Left renal cortex interstitium (tissue), 4 donors: ENCODE data around the gene PGP. TPM values are rescaled to one million over a fixed set of nuclear protein-coding genes. Genes with fewer than 3 reads are reported as not detected.
"Not testable (repeated sequence)": the region's sequence is repeated elsewhere in the genome, so short reads cannot be mapped to it uniquely, and the experiment has no call there.

Source experiments
- DNase-seq, 4 donors: peaks; one replicate each; pipeline ENCODE4 v3.0.0-alpha.2; 2013; ENCODE audit warnings: low read depth in 4 of 4, low spot score in 2 of 4, missing footprints in 1 of 4
- polyA plus RNA-seq, 4 donors: library from polyadenylated mRNA; unstranded; fragments of 120-200 nt; gene quantifications; one replicate each; pipeline ENCODE4 v1.2.1, GENCODE V29; 2013; ENCODE audit not compliant: insufficient read length in 4 of 4

The PGP gene
- 10 to 100 TPM; 13.8 to 19.3 (median 17.4) TPM for polyA plus RNA-seq

DNA sequence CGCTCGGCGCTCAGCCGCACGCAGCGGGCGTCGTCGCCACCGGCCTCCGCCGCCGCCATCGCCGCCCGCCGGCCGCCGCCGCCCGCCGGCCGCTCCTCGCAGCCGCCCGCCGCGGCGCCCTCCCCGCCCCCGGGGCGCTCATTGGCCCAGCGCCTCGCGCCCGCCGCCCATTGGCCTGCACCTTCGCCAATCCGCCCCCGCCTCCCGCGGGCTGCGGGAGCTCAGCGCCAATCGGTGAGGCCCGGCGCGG is at the start of gene PGP:
TSS of gene PGP (minus strand) at position 122 of the 250 bp plus-strand sequence. CDS start at position 59, 63 bp downstream.
- DNase-seq, result no peak

DNA sequence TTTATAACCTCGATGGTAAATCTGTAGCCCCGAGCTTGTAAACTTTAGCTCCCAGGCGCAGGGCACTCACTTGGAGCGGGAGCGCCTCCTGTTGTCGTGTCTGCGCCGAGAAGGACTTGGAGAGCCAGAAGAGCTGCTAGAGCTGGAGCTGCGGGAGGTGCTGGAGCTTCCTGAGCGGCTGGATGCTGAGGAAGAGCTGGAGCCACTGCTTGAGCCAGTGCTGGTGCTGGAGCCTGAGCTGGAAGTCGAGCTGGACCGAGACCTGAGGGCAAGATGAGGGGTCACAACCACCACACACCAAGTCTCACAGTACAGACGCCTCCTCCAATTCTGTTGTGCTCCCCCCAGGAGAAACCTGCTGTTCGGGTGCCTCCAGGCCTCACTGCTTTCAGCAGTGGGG is 48.4 kb upstream of the PGP start:
- DNase-seq, result not testable (repeated sequence)

DNA sequence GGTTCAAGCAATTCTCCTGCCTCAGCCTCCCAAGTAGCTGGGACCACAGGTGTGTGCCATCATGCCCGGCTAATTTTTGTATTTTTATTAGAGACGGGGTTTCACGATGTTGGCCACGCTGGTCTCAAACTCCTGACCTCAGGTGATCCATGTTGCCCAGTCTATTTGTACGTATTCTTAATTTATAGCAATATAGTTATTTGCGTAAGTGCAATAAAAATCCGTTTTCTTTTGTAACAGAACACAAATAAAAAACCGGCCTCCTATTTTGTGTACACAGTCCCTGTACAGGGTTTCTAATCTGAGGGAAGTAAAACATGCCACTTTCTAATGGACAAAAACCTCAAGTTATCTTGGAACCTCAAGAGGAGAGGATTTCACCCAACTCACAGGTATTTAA is 45.6 kb upstream of the PGP start:
- no peak for DNase-seq

DNA sequence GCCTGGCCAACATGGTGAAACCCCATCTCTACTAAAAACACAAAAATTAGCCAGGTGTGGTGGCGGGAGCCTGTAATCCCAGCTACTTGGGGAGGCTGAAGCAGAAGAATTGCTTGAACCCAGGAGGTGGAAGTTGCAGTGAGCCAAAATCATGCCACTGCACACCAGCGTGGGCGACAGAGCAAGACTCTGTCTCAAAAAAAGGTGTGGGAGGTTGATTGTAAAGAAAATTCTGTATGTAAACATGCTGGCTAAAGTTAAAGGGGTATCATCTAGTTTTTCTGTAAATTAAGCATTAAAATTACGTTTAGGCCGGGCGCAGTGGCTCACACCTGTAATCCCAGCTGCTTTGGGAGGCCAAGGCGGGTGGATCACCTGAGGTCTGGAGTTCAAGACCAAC is 43.9 kb upstream of the PGP start:
- DNase-seq, result not testable (repeated sequence)

GRCh38 chr16:2257726-2258125 is 43.1 kb upstream of the PGP start:
- DNase-seq, result no peak

GRCh38 chr16:2256531-2257140 is 42.0 kb upstream of the PGP start:
- DNase-seq, result no peak

- no peak for DNase-seq
Observed at GRCh38 chr16:2253293-2253692, 38.7 kb upstream of the PGP start.

- DNase-seq, result no peak
Observed at GRCh38 chr16:2252806-2253148, 38.1 kb upstream of the PGP start.

GRCh38 chr16:2251296-2252111 is 36.9 kb upstream of the PGP start, which contains the start of gene ECI1:
TSS of gene ECI1 (minus strand) at chr16:2251587. CDS start at chr16:2251566, 21 bp downstream.
- DNase-seq, result peak in 3 of 4 donors; percentile 82 to 86 (median 82)

- DNase-seq, result no peak
Observed at GRCh38 chr16:2250652-2251295, 36.1 kb upstream of the PGP start.

- no peak for DNase-seq
Observed at GRCh38 chr16:2246301-2246885, 31.8 kb upstream of the PGP start.

- DNase-seq, result no peak
Observed at GRCh38 chr16:2244926-2245795, 30.5 kb upstream of the PGP start.

DNA sequence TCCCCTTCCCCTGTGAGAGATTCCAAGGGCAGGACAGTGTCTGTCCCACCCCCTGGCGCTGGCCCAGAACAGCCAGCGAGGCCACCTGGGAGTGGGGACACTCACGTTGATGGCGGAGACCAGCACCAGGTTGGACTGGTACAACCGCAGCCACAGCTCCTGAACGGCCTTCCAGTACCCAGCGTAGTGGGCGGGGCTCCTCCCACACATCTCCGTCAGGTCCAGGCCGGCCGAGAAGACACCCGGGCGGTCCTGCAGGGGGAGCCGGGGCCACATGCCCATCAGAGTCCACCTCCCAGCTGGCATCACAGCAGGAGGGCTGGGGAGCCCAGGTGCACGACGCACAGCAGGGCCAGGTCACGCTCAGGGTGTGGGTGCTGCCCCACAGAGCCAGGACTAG is 29.7 kb upstream of the PGP start:
- DNase-seq, result no peak

DNA sequence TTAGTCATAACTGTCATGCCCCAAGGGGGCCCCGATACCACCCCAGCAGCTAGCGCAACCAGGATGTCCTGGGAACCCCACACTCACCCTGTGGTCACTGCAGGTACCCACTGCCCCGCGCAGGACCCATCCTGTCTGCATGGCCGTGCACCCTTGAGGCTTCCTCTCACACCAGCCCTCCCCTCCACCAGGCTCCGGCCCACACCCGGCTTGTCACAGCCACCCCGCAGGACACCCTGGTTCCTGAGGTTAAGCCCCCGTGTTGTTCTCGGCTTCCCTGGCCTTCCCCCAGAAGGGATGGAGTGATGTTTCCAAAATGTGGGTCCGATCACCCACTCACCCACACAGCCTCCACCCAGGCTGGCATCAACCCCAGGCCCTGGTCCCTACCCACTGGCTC is 29.1 kb upstream of the PGP start:
- no peak for DNase-seq

GRCh38 chr16:2243031-2243528 is 28.4 kb upstream of the PGP start:
- no peak for DNase-seq

- no peak for DNase-seq
Observed at GRCh38 chr16:2242598-2242997, 28.0 kb upstream of the PGP start.

GRCh38 chr16:2240331-2240730 is 25.7 kb upstream of the PGP start:
- not testable (repeated sequence) for DNase-seq

DNA sequence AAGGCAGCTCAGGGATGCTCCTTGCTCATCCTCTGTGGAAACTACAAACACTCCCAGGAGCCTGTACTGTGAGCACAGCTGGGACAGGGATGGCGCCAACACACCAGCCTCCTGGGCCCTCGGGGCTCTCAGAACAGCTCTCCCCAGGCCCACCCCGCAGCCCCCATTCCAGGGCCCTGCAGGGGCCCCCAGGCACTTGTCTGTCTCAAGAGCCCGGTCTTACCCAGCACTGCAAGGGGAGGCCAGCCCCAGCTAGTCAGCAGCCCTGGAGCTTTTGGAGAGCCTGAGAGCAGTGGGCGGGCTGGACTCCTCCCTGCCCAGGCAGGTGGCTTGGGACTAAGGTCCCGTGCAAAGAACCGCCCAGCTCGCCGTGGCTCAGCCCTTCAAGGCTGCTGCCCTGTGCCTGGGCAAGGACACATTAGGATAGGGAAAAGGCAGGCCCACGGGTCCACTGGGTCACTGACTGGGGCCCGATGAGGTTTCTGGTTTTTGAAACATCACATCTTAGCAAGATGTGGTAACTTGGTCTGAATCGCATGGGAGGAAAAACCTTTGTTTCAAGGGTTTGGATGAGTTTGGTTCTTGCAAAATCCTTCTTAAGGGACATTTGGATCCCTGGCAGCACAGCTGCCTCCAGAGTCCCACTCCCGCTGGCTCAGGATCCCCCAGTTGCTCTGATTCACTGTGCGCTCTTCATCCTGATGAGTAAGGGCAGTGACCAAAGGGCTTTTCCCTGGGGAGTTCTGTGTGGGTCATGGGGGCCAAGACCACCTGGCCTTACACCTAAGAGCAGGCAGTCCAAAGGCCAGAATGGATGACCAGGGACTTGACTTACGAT is 24.4 kb upstream of the PGP start:
- DNase-seq, result no peak

DNA sequence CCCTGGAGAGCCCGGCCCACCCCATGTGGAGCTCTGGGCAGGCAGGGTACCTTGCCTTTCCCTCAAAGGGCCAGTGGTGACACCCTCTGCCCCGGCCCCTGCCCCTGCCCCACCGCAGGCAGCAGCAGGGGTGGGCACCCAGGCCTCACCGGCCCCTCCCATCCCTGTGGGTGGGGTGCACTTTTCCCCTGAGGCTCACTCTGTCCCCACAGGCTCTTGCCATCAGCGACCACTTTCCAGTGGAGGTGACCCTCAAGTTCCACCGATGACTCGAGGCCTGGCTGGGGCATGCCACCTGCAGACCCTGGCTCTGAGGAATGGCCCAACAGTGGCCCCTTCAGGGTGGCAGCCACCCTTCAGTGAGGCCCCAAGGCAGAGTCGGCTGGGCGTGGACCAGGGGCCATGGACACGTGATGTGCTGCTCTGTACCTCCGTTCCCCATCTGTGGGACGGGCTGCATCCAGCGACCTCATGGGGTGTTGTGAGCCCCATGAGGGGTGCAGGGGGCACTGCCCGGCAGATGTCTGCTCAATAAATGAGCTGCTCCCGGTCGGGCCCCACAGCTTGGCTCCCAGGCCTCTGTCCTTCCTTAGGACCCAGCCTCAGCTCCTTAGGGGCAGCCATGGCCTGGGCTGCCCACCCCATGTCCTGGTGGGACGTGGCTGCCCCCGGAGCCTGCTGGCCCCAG is 23.7 kb upstream of the PGP start:
- no peak for DNase-seq
